ENCODE measurements around the gene PCNT.

The PCNT gene

GRCh38 chr21:46404306-46404705, 80.3 kb downstream of the PCNT start:
- Histone ChIP-seq H3K27ac (ENCODE audit: low read length) (no peak overlapping the region), H3K36me3 (replicated peaks; ENCODE audit: low read depth, low read length) (peaks cover 9% of the 10 kb centered on the region), H3K4me1 (ENCODE audit: low read length) (no peaks in the 10 kb centered on the region), H4K20me1 (ENCODE audit: insufficient read depth, low read length) (no peaks in the 10 kb centered on the region), H3K4me2 (ENCODE audit: low read length) (no peak overlapping the region), H3K27me3 (ENCODE audit: low read depth, low read length) (no peaks in the 10 kb centered on the region), H3K79me2 (ENCODE audit: low read length) (no peaks in the 10 kb centered on the region), H2AFZ (ENCODE audit: low read depth, low read length) (no peak overlapping the region), H3K9me3 (ENCODE audit: insufficient read depth, low read length) (no peaks in the 10 kb centered on the region), H3K4me3 (ENCODE audit: low read length) (no peak overlapping the region), H3K9ac (ENCODE audit: low read length) (no peak overlapping the region)
- TF ChIP-seq, protein P1, sequence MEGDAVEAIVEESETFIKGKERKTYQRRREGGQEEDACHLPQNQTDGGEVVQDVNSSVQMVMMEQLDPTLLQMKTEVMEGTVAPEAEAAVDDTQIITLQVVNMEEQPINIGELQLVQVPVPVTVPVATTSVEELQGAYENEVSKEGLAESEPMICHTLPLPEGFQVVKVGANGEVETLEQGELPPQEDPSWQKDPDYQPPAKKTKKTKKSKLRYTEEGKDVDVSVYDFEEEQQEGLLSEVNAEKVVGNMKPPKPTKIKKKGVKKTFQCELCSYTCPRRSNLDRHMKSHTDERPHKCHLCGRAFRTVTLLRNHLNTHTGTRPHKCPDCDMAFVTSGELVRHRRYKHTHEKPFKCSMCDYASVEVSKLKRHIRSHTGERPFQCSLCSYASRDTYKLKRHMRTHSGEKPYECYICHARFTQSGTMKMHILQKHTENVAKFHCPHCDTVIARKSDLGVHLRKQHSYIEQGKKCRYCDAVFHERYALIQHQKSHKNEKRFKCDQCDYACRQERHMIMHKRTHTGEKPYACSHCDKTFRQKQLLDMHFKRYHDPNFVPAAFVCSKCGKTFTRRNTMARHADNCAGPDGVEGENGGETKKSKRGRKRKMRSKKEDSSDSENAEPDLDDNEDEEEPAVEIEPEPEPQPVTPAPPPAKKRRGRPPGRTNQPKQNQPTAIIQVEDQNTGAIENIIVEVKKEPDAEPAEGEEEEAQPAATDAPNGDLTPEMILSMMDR (IDR thresholded peaks at IDR 0.05; ENCODE audit: low read depth, low read length) = no peak
- no peak for TF ChIP-seq EZH2phosphoT487 (IDR thresholded peaks at IDR 0.05; ENCODE audit: low read depth)

- Histone ChIP-seq H2AFZ (ENCODE audit: low read depth, low read length) (no peak overlapping the region), H3K4me1 (ENCODE audit: low read length) (no peaks in the 10 kb centered on the region), H3K9me3 (ENCODE audit: insufficient read depth, low read length) (no peaks in the 10 kb centered on the region), H4K20me1 (ENCODE audit: insufficient read depth, low read length) (no peaks in the 10 kb centered on the region), H3K36me3 (replicated peaks; ENCODE audit: low read depth, low read length) (peaks cover 6% of the 10 kb centered on the region), H3K27ac (ENCODE audit: low read length) (no peak overlapping the region), H3K4me3 (ENCODE audit: low read length) (no peak overlapping the region), H3K4me2 (ENCODE audit: low read length) (no peak overlapping the region), H3K27me3 (ENCODE audit: low read depth, low read length) (no peaks in the 10 kb centered on the region), H3K9ac (ENCODE audit: low read length) (no peak overlapping the region), H3K79me2 (ENCODE audit: low read length) (no peaks in the 10 kb centered on the region)
- TF ChIP-seq EZH2phosphoT487 (IDR thresholded peaks at IDR 0.05; ENCODE audit: low read depth) = no peak
- TF ChIP-seq, protein P1 (IDR thresholded peaks at IDR 0.05; ENCODE audit: low read depth, low read length) = no peak
Observed at GRCh38 chr21:46406001-46406400, 82.0 kb downstream of the PCNT start.

DNA sequence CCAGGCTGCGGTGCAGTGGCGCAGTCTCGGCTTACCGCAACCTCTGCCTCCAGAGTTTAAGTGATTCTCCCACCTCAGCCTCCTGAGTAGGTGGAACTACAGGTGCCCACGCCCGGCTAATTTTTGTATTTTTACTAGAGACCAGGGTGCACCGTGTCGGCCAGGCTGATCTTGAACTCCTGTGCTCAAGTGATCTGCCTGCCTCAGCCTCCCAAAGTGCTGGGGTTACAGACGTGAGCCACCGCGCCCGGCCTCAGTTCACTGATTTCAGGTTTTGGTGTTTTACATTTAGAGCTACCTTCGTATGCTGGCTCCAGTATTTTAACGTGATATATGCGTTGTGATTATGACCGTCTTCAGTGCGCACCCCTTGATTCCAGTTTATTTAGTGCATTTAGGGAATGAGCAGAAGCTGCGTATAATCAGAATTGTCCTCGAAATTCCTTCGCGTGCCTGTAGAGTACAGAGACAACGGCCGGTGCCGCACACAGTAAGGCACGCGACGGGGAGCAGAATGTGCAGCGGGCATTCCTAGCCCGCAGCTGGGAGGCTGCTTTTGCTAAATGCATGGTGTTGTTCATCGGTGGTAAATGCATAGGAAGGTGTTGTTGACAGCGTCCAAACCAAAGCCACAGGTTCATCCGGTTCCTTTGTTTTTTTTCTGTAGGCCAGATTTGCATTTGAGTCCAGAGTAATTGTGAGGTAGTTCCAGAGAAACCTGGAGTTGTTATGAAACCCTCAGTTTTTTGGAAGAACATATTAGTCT, 85.9 kb downstream of the PCNT start:
- H3K4me3 ChIP-seq (ENCODE audit: low read length) = no peak overlapping the region
- H3K36me3 ChIP-seq (replicated peaks; ENCODE audit: low read depth, low read length) = no peaks in the 10 kb centered on the region
- TF ChIP-seq EZH2phosphoT487 (IDR thresholded peaks at IDR 0.05; ENCODE audit: low read depth) = no peak
- TF ChIP-seq, protein P1 (IDR thresholded peaks at IDR 0.05; ENCODE audit: low read depth, low read length) = no peak
- H2AFZ ChIP-seq (ENCODE audit: low read depth, low read length) = no peak overlapping the region
- H3K9me3 ChIP-seq (ENCODE audit: insufficient read depth, low read length) = no peaks in the 10 kb centered on the region
- no peaks in the 10 kb centered on the region for H3K79me2 ChIP-seq (ENCODE audit: low read length)
- no peaks in the 10 kb centered on the region for H4K20me1 ChIP-seq (ENCODE audit: insufficient read depth, low read length)
- H3K4me2 ChIP-seq (ENCODE audit: low read length) = no peak overlapping the region
- H3K27ac ChIP-seq (ENCODE audit: low read length) = no peak overlapping the region
- H3K9ac ChIP-seq (ENCODE audit: low read length) = no peak overlapping the region
- no peaks in the 10 kb centered on the region for H3K27me3 ChIP-seq (ENCODE audit: low read depth, low read length)
- H3K4me1 ChIP-seq (ENCODE audit: low read length) = no peaks in the 10 kb centered on the region

DNA sequence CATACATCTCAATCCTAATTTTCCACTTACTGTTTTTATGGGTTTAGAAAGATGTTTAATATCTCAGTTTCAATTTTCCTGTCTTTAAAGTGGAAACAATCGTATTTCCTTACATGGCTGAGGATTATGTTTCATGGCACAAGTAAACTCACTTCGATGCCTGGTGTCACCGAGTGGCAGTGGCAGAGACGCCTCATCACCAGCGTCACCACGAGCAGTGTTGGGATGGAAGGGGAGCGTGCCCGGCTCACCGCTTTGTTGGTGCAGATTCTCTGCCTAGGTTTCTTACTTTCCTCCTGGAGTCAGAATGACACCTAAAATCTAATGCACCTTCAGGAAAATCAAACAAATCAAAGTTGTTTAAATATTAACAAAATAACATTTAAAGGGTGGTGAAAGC, 86.6 kb downstream of the PCNT start:
- no peaks in the 10 kb centered on the region for H3K79me2 ChIP-seq (ENCODE audit: low read length)
- no peaks in the 10 kb centered on the region for H3K27me3 ChIP-seq (ENCODE audit: low read depth, low read length)
- no peak overlapping the region for H3K4me2 ChIP-seq (ENCODE audit: low read length)
- H2AFZ ChIP-seq (ENCODE audit: low read depth, low read length) = no peak overlapping the region
- TF ChIP-seq, protein P1 (IDR thresholded peaks at IDR 0.05; ENCODE audit: low read depth, low read length) = no peak
- no peak for TF ChIP-seq EZH2phosphoT487 (IDR thresholded peaks at IDR 0.05; ENCODE audit: low read depth)
- no peaks in the 10 kb centered on the region for H3K36me3 ChIP-seq (replicated peaks; ENCODE audit: low read depth, low read length)
- no peaks in the 10 kb centered on the region for H3K4me1 ChIP-seq (ENCODE audit: low read length)
- H4K20me1 ChIP-seq (ENCODE audit: insufficient read depth, low read length) = no peaks in the 10 kb centered on the region
- H3K9me3 ChIP-seq (ENCODE audit: insufficient read depth, low read length) = no peaks in the 10 kb centered on the region
- no peak overlapping the region for H3K4me3 ChIP-seq (ENCODE audit: low read length)
- H3K9ac ChIP-seq (ENCODE audit: low read length) = no peak overlapping the region
- no peak overlapping the region for H3K27ac ChIP-seq (ENCODE audit: low read length)

Data from OCI-LY3 (cell line).